Stimulated activated CD8-positive, alpha-beta memory T cell treated with anti-CD3 and anti-CD28 coated beads, Interleukin-12 subunit alpha, Interleukin-12 subunit beta, amount 100 ng/mL, for 24 hours (primary cell): Measurements from ENCODE around the gene KLHL21.
"Not testable (repeated sequence)": the region's sequence is repeated elsewhere in the genome, so short reads cannot be mapped to it uniquely, and the experiment has no call there.

Experiments used
- DNase-seq: peaks from one replicate; pipeline ENCODE4 v3.0.0-alpha.2; 2020; ENCODE audit errors: extremely low read depth

Gene KLHL21

GRCh38 chr1:6584126-6585080 lies 18.3 kb downstream of the KLHL21 start:
- DNase-seq: no peak

DNA sequence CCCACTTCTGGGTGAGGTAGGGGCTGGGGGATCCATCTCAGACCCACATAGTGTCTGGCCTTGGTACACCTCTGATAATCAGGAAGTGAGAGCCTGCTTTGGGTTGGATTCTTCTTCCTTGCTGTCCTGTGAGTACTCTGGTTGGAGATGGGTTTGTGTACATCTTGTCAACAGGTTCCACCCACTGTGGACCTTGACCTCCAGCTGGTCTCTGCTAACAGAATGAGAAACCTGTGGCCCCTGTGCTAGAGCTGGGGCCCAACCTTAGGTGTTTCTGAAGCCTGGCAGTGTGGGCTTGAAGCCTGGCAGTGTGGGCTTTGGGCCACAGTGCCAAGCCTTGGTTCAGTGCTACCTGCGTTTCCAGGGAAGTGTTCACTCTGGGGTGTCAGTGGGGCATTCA lies 20.3 kb downstream of the KLHL21 start:
- DNase-seq: no peak

- DNase-seq: no peak
Measured at GRCh38 chr1:6581561-6582305, 20.9 kb downstream of the KLHL21 start.

- no peak for DNase-seq
Measured at GRCh38 chr1:6580593-6581409, 21.9 kb downstream of the KLHL21 start.

- DNase-seq: no peak
Measured at GRCh38 chr1:6580119-6580592, 22.5 kb downstream of the KLHL21 start.

GRCh38 chr1:6579374-6580118 lies 23.1 kb downstream of the KLHL21 start, which contains the start of gene ZBTB48:
Gene ZBTB48 (plus strand): TSS chr1:6579994. CDS start chr1:6580610, 616 bp downstream.
- DNase-seq: peak; percentile 95

- no peak for DNase-seq
Measured at GRCh38 chr1:6578624-6579373, 23.9 kb downstream of the KLHL21 start.

GRCh38 chr1:6577831-6578525 lies 24.7 kb downstream of the KLHL21 start:
- DNase-seq: no peak

- DNase-seq: no peak
Measured at GRCh38 chr1:6574818-6575217, 27.9 kb downstream of the KLHL21 start.

DNA sequence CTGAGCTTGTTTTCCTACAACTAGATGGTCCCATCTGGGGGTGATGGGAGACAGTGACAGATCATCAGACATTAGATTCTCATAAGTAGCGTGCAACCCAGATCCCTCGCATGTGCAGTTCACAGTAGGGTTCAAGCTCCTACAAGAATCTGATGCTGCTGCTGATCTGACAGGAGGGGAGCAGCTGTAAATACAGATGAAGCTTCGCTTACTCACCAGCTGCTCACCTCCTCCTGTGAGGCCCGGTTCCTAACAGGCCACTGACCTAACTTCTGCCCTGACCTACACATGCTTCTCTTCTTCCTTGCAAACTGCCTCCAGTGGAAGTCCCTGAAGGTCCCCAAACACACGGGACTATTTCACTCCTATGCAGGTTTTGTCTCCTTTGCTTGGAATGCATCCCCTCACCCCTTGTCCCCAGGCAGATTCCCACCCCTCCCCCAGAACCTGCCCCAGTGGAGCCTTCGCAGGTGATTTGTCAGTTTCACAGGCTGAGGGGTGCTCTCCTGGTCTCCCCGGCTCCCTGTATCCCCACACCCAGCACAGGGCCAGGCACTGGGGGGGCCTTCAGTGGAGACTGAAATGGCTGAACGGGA lies 28.5 kb downstream of the KLHL21 start:
- no peak for DNase-seq

- no peak for DNase-seq
Measured at GRCh38 chr1:6572653-6573383, 29.9 kb downstream of the KLHL21 start.

DNA sequence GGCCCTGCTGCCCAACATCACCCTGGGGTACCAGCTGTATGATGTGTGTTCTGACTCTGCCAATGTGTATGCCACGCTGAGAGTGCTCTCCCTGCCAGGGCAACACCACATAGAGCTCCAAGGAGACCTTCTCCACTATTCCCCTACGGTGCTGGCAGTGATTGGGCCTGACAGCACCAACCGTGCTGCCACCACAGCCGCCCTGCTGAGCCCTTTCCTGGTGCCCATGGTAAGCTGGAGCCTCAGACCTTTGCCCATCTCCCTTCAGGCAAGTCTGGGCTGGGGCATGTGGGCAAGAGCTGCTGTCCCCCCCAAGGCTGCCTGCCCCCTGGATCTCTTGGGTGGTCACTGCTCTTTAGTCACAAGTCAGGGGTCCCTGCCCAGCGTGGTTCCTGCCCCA lies 31.7 kb downstream of the KLHL21 start:
- no peak for DNase-seq

DNA sequence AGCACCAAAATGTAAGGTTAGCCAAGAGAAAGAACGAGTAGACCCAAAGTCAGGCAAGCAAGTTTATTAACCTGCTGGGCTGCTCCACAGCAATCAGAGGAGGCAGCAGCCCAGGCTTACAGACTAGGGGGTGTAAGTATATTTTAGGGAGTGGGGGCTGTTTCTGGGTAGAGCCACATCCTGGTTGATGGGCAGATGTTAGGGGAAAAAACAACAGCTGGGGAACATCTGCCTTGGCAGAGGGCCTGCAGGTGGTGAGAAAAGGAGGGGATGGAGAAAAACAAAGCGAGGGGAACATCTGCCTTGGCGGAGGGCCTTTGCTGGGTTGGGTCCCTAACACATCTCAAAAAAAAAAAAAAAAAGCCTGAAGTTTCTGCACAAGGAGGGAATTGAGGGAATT lies 32.6 kb downstream of the KLHL21 start:
- no peak for DNase-seq

GRCh38 chr1:6569033-6569432 lies 33.6 kb downstream of the KLHL21 start:
- DNase-seq: no peak

GRCh38 chr1:6560267-6560666 lies 42.4 kb downstream of the KLHL21 start:
- no peak for DNase-seq

- DNase-seq: not testable (repeated sequence)
Measured at GRCh38 chr1:6559161-6559560, 43.5 kb downstream of the KLHL21 start.

DNA sequence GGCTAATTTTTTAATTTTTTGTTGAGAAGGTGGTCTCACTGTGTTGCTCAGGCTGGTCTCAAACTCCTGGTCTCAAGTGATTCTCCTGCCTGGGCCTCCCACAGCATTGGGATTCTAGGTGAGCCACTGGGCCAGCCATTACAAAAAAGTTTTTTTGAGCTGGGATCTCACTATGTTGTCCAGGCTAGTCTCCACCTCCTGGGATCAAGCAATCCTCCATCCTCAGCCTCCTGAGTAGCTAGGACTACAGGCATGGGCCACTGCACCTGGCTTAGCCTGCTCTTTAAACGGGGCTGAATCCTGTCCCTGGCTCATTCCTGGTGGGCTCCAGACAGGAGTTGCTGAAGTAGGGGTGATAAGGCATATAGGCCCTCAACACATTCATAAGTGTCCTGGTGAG lies 45.1 kb downstream of the KLHL21 start:
- no peak for DNase-seq

- no peak for DNase-seq
Measured at GRCh38 chr1:6554907-6555778, 47.5 kb downstream of the KLHL21 start, which contains the start of gene TAS1R1. Gene TAS1R1 (plus strand): TSS chr1:6555307. CDS start chr1:6555374, 67 bp downstream.
